Astrocyte (in vitro differentiated cells and primary cell): ENCODE results near the gene MUC4. TPM values are rescaled to one million over a fixed set of nuclear protein-coding genes. Genes with fewer than 3 reads are reported as not detected.

Experiments
- DNase-seq: peaks from one replicate; pipeline ENCODE4 v3.0.0-alpha.2; 2010; ENCODE audit warnings: low read depth
- FAIRE-seq: peaks from 2 replicates; lab custom pipeline; 2011; peaks lifted over from hg19 to GRCh38; lab: Jason Lieb, UNC
- H2AFZ ChIP-seq: 2 replicates; pipeline ENCODE4 v1.6.0; 2012; ENCODE audit warnings: low read depth, low read length, inconsistent platforms
- H3K27ac ChIP-seq: 2 replicates; pipeline ENCODE4 v1.5.1; 2011; ENCODE audit warnings: low read depth, low read length, inconsistent platforms
- H3K27me3 ChIP-seq: 2 replicates; pipeline ENCODE4 v1.6.0; 2011; ENCODE audit warnings: low read length, inconsistent platforms; ENCODE audit not compliant: insufficient read depth
- H3K36me3 ChIP-seq: 2 replicates; pipeline ENCODE4 v1.5.1; 2011; ENCODE audit warnings: low read length, inconsistent platforms; ENCODE audit not compliant: insufficient read depth
- H3K4me1 ChIP-seq: 2 replicates; pipeline ENCODE4 v1.5.1; 2011; ENCODE audit warnings: low read length, inconsistent platforms; ENCODE audit not compliant: insufficient read depth
- H3K4me2 ChIP-seq: 2 replicates; pipeline ENCODE4 v1.6.0; 2012; ENCODE audit warnings: low read length, inconsistent platforms
- H3K4me3 ChIP-seq: 2 replicates; pipeline ENCODE4 v1.5.1; 2011; ENCODE audit warnings: low read depth, mild to moderate bottlenecking, low read length, inconsistent platforms; ENCODE audit not compliant: insufficient read depth
- H3K79me2 ChIP-seq: 2 replicates; pipeline ENCODE4 v1.6.0; 2012; ENCODE audit warnings: mild to moderate bottlenecking, low read length, inconsistent platforms; ENCODE audit not compliant: insufficient read depth
- H3K9ac ChIP-seq: 2 replicates; pipeline ENCODE4 v1.6.0; 2012; ENCODE audit warnings: mild to moderate bottlenecking, low read length, inconsistent platforms
- H3K9me3 ChIP-seq: 2 replicates; pipeline ENCODE4 v1.5.1; 2012; ENCODE audit warnings: low read depth, mild to moderate bottlenecking, low read length, inconsistent platforms; ENCODE audit not compliant: insufficient read depth
- H4K20me1 ChIP-seq: 2 replicates; pipeline ENCODE4 v1.6.0; 2012; ENCODE audit warnings: low read length, inconsistent platforms; ENCODE audit not compliant: insufficient read depth
- H3K27ac Mint-ChIP-seq: one replicate; pipeline ENCODE4 v1.8.0; 2021; ENCODE audit warnings: mild to moderate bottlenecking, mixed read lengths; ENCODE audit not compliant: unreplicated experiment
- H3K27me3 Mint-ChIP-seq: one replicate; pipeline ENCODE4 v1.8.0; 2021; ENCODE audit warnings: low read depth, mixed read lengths; ENCODE audit not compliant: unreplicated experiment
- H3K36me3 Mint-ChIP-seq: one replicate; pipeline ENCODE4 v1.8.0; 2021; ENCODE audit warnings: low read depth, mixed read lengths; ENCODE audit not compliant: unreplicated experiment
- H3K4me1 Mint-ChIP-seq: one replicate; pipeline ENCODE4 v1.8.0; 2021; ENCODE audit warnings: low read depth, mixed read lengths; ENCODE audit not compliant: unreplicated experiment
- H3K4me3 Mint-ChIP-seq: one replicate; pipeline ENCODE4 v1.8.0; 2021; ENCODE audit warnings: mild to moderate bottlenecking, moderate library complexity, mixed read lengths; ENCODE audit not compliant: unreplicated experiment
- H3K9me3 Mint-ChIP-seq: one replicate; pipeline ENCODE4 v1.8.0; 2021; ENCODE audit warnings: mild to moderate bottlenecking, mixed read lengths; ENCODE audit not compliant: unreplicated experiment
- CTCF ChIP-seq: IDR thresholded peaks from 2 replicates; pipeline ENCODE4 v1.5.1; 2011; ENCODE audit warnings: low read depth, mild to moderate bottlenecking, inconsistent platforms, low read length, moderate library complexity; ENCODE audit not compliant: insufficient read depth
- EZH2 ChIP-seq: IDR thresholded peaks from 2 replicates; pipeline ENCODE4 v1.6.1; 2012; ENCODE audit warnings: mild to moderate bottlenecking, low read length, inconsistent platforms; ENCODE audit not compliant: insufficient read depth
- total RNA-seq: library from RNA; stranded (reverse); gene quantifications from 2 replicates; pipeline ENCODE4 v1.2.1, GENCODE V29; 2021

The MUC4 gene
- total RNA-seq, 1 donor from 2014 or later = 0.05 TPM

DNA sequence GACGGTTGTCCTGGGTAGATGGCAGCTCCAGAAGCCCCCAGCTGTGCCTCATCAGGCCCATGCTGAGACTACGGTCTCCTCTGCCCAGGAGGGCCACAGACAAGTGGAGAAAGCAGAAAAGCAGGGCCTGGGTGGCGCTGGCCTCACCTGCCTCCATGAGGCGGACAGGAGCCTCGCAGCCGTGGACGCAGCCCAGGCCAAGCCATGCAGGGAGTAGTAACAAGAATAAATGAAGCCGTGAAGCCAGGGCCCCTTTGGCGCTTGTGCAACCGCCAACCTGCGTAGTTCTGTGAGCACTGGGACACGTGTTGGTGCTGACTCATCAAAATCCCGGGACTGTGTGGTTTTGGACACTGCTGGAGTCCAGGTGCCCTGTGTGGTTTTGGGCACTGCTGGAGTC lies 12.3 kb upstream of the MUC4 start:
- peak; percentile 35 for DNase-seq
- Histone ChIP-seq H3K9me3 (no peaks in the 10 kb centered on the region), H3K9ac (no peak overlapping the region), H3K27ac (no peak overlapping the region), H3K4me1 (no peaks in the 10 kb centered on the region), H3K36me3 (no peaks in the 10 kb centered on the region), H2AFZ (no peak overlapping the region), H4K20me1 (no peaks in the 10 kb centered on the region), H3K4me2 (no peak overlapping the region), H3K79me2 (no peaks in the 10 kb centered on the region), H3K4me3 (no peak overlapping the region), H3K27me3 (peaks cover 6% of the 10 kb centered on the region)
- Mint-ChIP-seq H3K4me3 (no peak overlapping the region), H3K27ac (no peak overlapping the region), H3K9me3 (no peaks in the 10 kb centered on the region), H3K4me1 (no peaks in the 10 kb centered on the region), H3K36me3 (no peaks in the 10 kb centered on the region), H3K27me3 (peaks cover 31% of the 10 kb centered on the region)
- TF ChIP-seq EZH2 (no peak), CTCF (no peak)
- FAIRE-seq = no peak

DNA sequence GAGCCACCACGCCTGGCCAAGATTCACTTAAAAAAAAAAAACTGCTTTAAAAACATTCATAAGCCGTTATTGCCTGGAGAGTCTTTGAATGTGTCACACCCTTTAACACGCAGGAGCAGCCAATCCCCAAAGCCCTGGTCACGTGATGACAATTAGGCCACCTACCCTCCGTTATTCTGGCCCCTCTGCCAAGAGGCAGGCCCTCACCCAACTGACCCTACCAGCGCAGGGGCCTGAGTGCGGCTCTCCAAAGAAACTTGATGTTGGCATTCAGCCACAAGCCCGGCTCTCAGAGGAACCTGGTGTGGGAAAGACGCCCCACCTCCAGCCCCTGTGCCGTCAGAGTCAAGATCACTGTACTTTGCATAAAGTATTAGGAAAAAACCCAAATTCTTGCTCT lies 11.6 kb upstream of the MUC4 start:
- Histone ChIP-seq H3K9me3 (no peaks in the 10 kb centered on the region), H4K20me1 (no peaks in the 10 kb centered on the region), H3K9ac (no peak overlapping the region), H2AFZ (no peak overlapping the region), H3K4me3 (no peak overlapping the region), H3K27me3 (peaks cover 6% of the 10 kb centered on the region), H3K36me3 (no peaks in the 10 kb centered on the region), H3K79me2 (no peaks in the 10 kb centered on the region), H3K4me1 (no peaks in the 10 kb centered on the region), H3K4me2 (no peak overlapping the region), H3K27ac (no peak overlapping the region)
- no peak overlapping the region for H3K27ac Mint-ChIP-seq
- peaks cover 35% of the 10 kb centered on the region for H3K27me3 Mint-ChIP-seq
- no peak for DNase-seq
- no peaks in the 10 kb centered on the region for H3K9me3 Mint-ChIP-seq
- no peaks in the 10 kb centered on the region for H3K4me1 Mint-ChIP-seq
- no peaks in the 10 kb centered on the region for H3K36me3 Mint-ChIP-seq
- no peak for FAIRE-seq
- TF ChIP-seq EZH2 = no peak
- TF ChIP-seq CTCF = no peak
- no peak overlapping the region for H3K4me3 Mint-ChIP-seq

GRCh38 chr3:195822131-195822696 lies 10.5 kb upstream of the MUC4 start:
- no peak overlapping the region for H3K9ac ChIP-seq
- no peak overlapping the region for H3K4me2 ChIP-seq
- Mint-ChIP-seq H3K4me3 (no peak overlapping the region), H3K9me3 (no peaks in the 10 kb centered on the region), H3K4me1 (no peaks in the 10 kb centered on the region), H3K36me3 (no peaks in the 10 kb centered on the region), H3K27ac (no peak overlapping the region), H3K27me3 (peaks cover 39% of the 10 kb centered on the region)
- no peak overlapping the region for H2AFZ ChIP-seq
- H3K36me3 ChIP-seq = no peaks in the 10 kb centered on the region
- H4K20me1 ChIP-seq = no peaks in the 10 kb centered on the region
- FAIRE-seq = no peak
- TF ChIP-seq CTCF (no peak), EZH2 (no peak)
- no peaks in the 10 kb centered on the region for H3K79me2 ChIP-seq
- H3K27ac ChIP-seq = no peak overlapping the region
- no peak for DNase-seq
- no peaks in the 10 kb centered on the region for H3K4me1 ChIP-seq
- H3K9me3 ChIP-seq = no peaks in the 10 kb centered on the region
- H3K4me3 ChIP-seq = no peak overlapping the region
- peaks cover 6% of the 10 kb centered on the region for H3K27me3 ChIP-seq
